Lung (tissue), 5 donors: Measurements from ENCODE around the gene HTR1D. TPM values are rescaled to one million over a fixed set of nuclear protein-coding genes. Genes with fewer than 3 reads are reported as not detected.

Experiments
- polyA plus RNA-seq, 2 donors: library from polyadenylated mRNA; stranded (reverse); fragments of 200-250 nt; gene quantifications; one replicate each; pipeline ENCODE4 v1.2.1, GENCODE V29; 2013
- small RNA-seq: library from RNA; depleted of rRNA; stranded (forward); fragments of <200 nt; gene quantifications from one replicate; pipeline ENCODE3, GENCODE V24; 2014; ENCODE audit warnings: low replicate concordance
- total RNA-seq, 2 donors: library from RNA; depleted of rRNA in 1 of 2; stranded (reverse); fragments of >200 nt in 1 of 2; gene quantifications; one replicate each; pipeline ENCODE4 v1.2.1, GENCODE V29; 2014 to 2021
- donor health status: Bipolar disorder and iron deficiency.
- donor health status: healthy.
- donor health status: DM: yes; HTN: yes; CAD: no.

HTR1D gene
- total and polyA plus RNA-seq, 4 donors: 0.18 to 0.30 (median 0.25) TPM; not detected in 1

Small RNAs within 50 kb of the gene (small RNA-seq; reads per million reads assigned to genes)
- gene RNU6-135P (not detected), gene RNU6-514P (not detected)

Other genes with a start within 250 kb of the HTR1D start
- not detected for gene LACTBL1, start 244.6 kb downstream of the HTR1D start, total RNA-seq
- not detected for gene LACTBL1, start 244.6 kb downstream of the HTR1D start, polyA plus RNA-seq
- not detected for gene TEX46, start 201.7 kb downstream of the HTR1D start, total RNA-seq
- not detected for gene TEX46, start 201.7 kb downstream of the HTR1D start, polyA plus RNA-seq
- gene KDM1A, start 198.0 kb downstream of the HTR1D start, total RNA-seq: 10 to 100 TPM; 40.9 to 73.0 TPM
- 10 to 100 TPM; 16.4 to 26.6 TPM for gene KDM1A, start 198.0 kb downstream of the HTR1D start, polyA plus RNA-seq
- gene LUZP1, start 48.6 kb downstream of the HTR1D start, total RNA-seq: 10 to 100 TPM; 26.3 to 27.5 TPM
- gene LUZP1, start 48.6 kb downstream of the HTR1D start, polyA plus RNA-seq: 1 to 10 TPM; 4.0 to 9.1 TPM
- gene HNRNPR, start 126.8 kb upstream of the HTR1D start, total RNA-seq: 100 to 1,000 TPM; 112 to 147 TPM
- 10 to 100 TPM; 54.2 to 77.8 TPM for gene HNRNPR, start 126.8 kb upstream of the HTR1D start, polyA plus RNA-seq
- 10 to 100 TPM in 1 of 2 donors, 1 to 10 TPM in 1; 8.9 to 30.9 TPM for gene ZNF436, start 152.3 kb upstream of the HTR1D start, total RNA-seq
- 1 to 10 TPM; 2.1 to 4.2 TPM for gene ZNF436, start 152.3 kb upstream of the HTR1D start, polyA plus RNA-seq
- gene TCEA3, start 207.2 kb upstream of the HTR1D start, total RNA-seq: 10 to 100 TPM; 26.5 to 33.3 TPM
- gene TCEA3, start 207.2 kb upstream of the HTR1D start, polyA plus RNA-seq: 10 to 100 TPM; 10.3 to 37.5 TPM